HepG2 (cell line): ENCODE results near the gene STK11. TPM values are rescaled to one million over a fixed set of nuclear protein-coding genes. Genes with fewer than 3 reads are reported as not detected.

ENCODE experiments used
- BCL3 ChIP-seq: sonication (generic); formaldehyde crosslinking; IDR thresholded peaks from 2 replicates; pipeline ENCODE4 v1.5.1; 2020; ENCODE audit warnings: mild to moderate bottlenecking, missing genetic modification reagents, moderate library complexity
- CCDC6 ChIP-seq: sonication (generic); formaldehyde crosslinking; IDR thresholded peaks from 2 replicates; pipeline ENCODE4 v1.8.1; 2022; ENCODE audit warnings: mild to moderate bottlenecking, missing genetic modification reagents, moderate library complexity
- GMEB1 ChIP-seq: sonication (generic); formaldehyde crosslinking; IDR thresholded peaks from 2 replicates; pipeline ENCODE4 v1.5.1; 2020; ENCODE audit warnings: missing genetic modification reagents, mild to moderate bottlenecking, borderline replicate concordance
- MAX ChIP-seq: IDR thresholded peaks from 2 replicates; pipeline ENCODE4 v1.6.1; 2012; ENCODE audit warnings: inconsistent platforms
- MEF2D ChIP-seq: sonication (generic); formaldehyde crosslinking; IDR thresholded peaks from 2 replicates; pipeline ENCODE4 v1.5.1; 2020; ENCODE audit warnings: mild to moderate bottlenecking, missing genetic modification reagents
- MXD3 ChIP-seq: IDR thresholded peaks from 2 replicates; pipeline ENCODE4 v1.6.1; 2016; ENCODE audit warnings: mild to moderate bottlenecking, missing biosample characterization, missing genetic modification reagents
- PLSCR1 ChIP-seq: sonication (generic); formaldehyde crosslinking; IDR thresholded peaks from 2 replicates; pipeline ENCODE4 v1.5.0; 2020; ENCODE audit warnings: missing genetic modification reagents, mild to moderate bottlenecking, borderline replicate concordance
- RCOR2 ChIP-seq: IDR thresholded peaks from 2 replicates; pipeline ENCODE4 v1.6.1; 2016; ENCODE audit warnings: missing biosample characterization, missing genetic modification reagents
- SIN3A ChIP-seq: IDR thresholded peaks from 2 replicates; pipeline ENCODE4 v1.6.1; 2011; ENCODE audit warnings: low read depth, mild to moderate bottlenecking, control low read depth, low read length, borderline replicate concordance
- SPEN ChIP-seq: sonication (generic); formaldehyde crosslinking; IDR thresholded peaks from 2 replicates; pipeline ENCODE4 v1.5.1; 2020; ENCODE audit warnings: low read depth, mild to moderate bottlenecking, missing genetic modification reagents
- TEAD2 ChIP-seq: sonication (generic); formaldehyde crosslinking; IDR thresholded peaks from 2 replicates; pipeline ENCODE4 v1.9.0; 2021; ENCODE audit warnings: missing genetic modification reagents
- ZFP82 ChIP-seq: sonication (generic); formaldehyde crosslinking; IDR thresholded peaks from 2 replicates; pipeline ENCODE4 v1.5.1; 2020; ENCODE audit warnings: mild to moderate bottlenecking, missing genetic modification reagents, borderline replicate concordance
- ZNF20 ChIP-seq: sonication (generic); formaldehyde crosslinking; IDR thresholded peaks from 2 replicates; pipeline ENCODE4 v1.4.0; 2020; ENCODE audit warnings: mild to moderate bottlenecking, moderate library complexity, missing genetic modification reagents
- ZNF337 ChIP-seq: sonication (generic); formaldehyde crosslinking; IDR thresholded peaks from 2 replicates; pipeline ENCODE4 v1.5.1; 2020; ENCODE audit warnings: missing genetic modification reagents, low read depth, mild to moderate bottlenecking, borderline replicate concordance
- ZNF530 ChIP-seq: sonication (generic); formaldehyde crosslinking; IDR thresholded peaks from 2 replicates; pipeline ENCODE4 v1.5.0; 2020; ENCODE audit warnings: low read depth, mild to moderate bottlenecking, missing genetic modification reagents
- ZNF558 ChIP-seq: sonication (generic); formaldehyde crosslinking; IDR thresholded peaks from 2 replicates; pipeline ENCODE4 v1.9.0; 2022; ENCODE audit warnings: mild to moderate bottlenecking, missing genetic modification reagents, borderline replicate concordance
- ZNF619 ChIP-seq: sonication (generic); formaldehyde crosslinking; IDR thresholded peaks from 2 replicates; pipeline ENCODE4 v1.4.0; 2020; ENCODE audit warnings: mild to moderate bottlenecking, missing genetic modification reagents
- ZNF737 ChIP-seq: sonication (generic); formaldehyde crosslinking; IDR thresholded peaks from 2 replicates; pipeline ENCODE4 v1.5.0; 2020; ENCODE audit warnings: missing genetic modification reagents, mild to moderate bottlenecking, borderline replicate concordance
- ZXDC ChIP-seq: sonication (generic); formaldehyde crosslinking; IDR thresholded peaks from 2 replicates; pipeline ENCODE4 v1.5.0; 2020; ENCODE audit warnings: mild to moderate bottlenecking, missing genetic modification reagents
- polyA plus RNA-seq, 8 experiments: library from polyadenylated mRNA; depleted of rRNA in 3 of 8; stranded (reverse) in 7 of 8; unstranded in 1 of 8; fragments of >200 nt; fragmentation: Illumina TruSeq in 4 of 8; extraction: Trizol in 4 of 8; gene quantifications; 2 replicates each; pipeline versions ENCODE4 v1.2.1 to v1.2.3, GENCODE V29; 2011 to 2016; ENCODE audit warnings: low read depth in 4 of 8, missing spikeins in 1 of 8, mixed read lengths in 1 of 8; ENCODE audit not compliant: insufficient read depth in 1 of 8
- total RNA-seq, 5 experiments: library from RNA; depleted of rRNA; stranded (reverse); fragments of >200 nt; fragmentation: Illumina TruSeq; extraction: Trizol; gene quantifications; 2 replicates each; pipeline ENCODE4 v1.2.3, GENCODE V29; 2016; ENCODE audit warnings: low read depth in 1 of 5

The STK11 gene
- total and polyA plus RNA-seq, 2 of the 13 experiments (the other 11 are each of a cell fraction or from before 2014, with no cell fraction given): 27.5 to 43.6 TPM

- TF ChIP-seq ZXDC (CRISPR knock-in tag) (no peak; the same call in 1 of the 2 replicates), PLSCR1 (CRISPR knock-in tag) (no peak), CCDC6 (peak; percentile 79), ZNF737 (no peak), ZNF619 (CRISPR knock-in tag) (no peak), BCL3 (CRISPR knock-in tag) (peak; percentile 82), MEF2D (CRISPR knock-in tag) (peak; percentile 95), MXD3 (CRISPR knock-in tag) (peak; percentile 83; the same call in 1 of the 2 replicates), ZFP82 (CRISPR knock-in tag) (peak; percentile 91; the same call in 1 of the 2 replicates), TEAD2 (0 out of 2 replicates have a peak, but pooled peaks have one; percentile 40), MAX (peak; percentile 70), SIN3A (peak; percentile 78; the same call in 1 of the 2 replicates), RCOR2 (CRISPR knock-in tag) (peak; percentile 47; the same call in 1 of the 2 replicates), ZNF530 (CRISPR knock-in tag) (no peak), ZNF20 (CRISPR knock-in tag) (no peak), GMEB1 (0 out of 2 replicates have a peak, but pooled peaks have one; percentile 54), ZNF337 (0 out of 2 replicates have a peak, but pooled peaks have one; percentile 41), ZNF558 (CRISPR knock-in tag) (peak; percentile 78; the same call in 1 of the 2 replicates), SPEN (CRISPR knock-in tag) (peak; percentile 99)
Observed at GRCh38 chr19:1259206-1259875, 53.8 kb downstream of the STK11 start (continued).
